Epidermal melanocyte (primary cell): ENCODE measurements around the gene PELO.
"Not testable (repeated sequence)": the region's sequence is repeated elsewhere in the genome, so short reads cannot be mapped to it uniquely, and the experiment has no call there.

Experiments
- DNase-seq: peaks from one replicate; pipeline ENCODE4 v3.0.0; 2011; ENCODE audit warnings: low spot score; ENCODE audit not compliant: insufficient read length

The PELO gene

GRCh38 chr5:52787600-52788504 lies at the start of gene PELO, which contains the start of gene ITGA1:
Gene PELO, plus strand, starts transcription at chr5:52787916. Its CDS starts 12,479 bp downstream, at chr5:52800395.
Gene ITGA1, plus strand, starts transcription at chr5:52787916. Its CDS starts 438 bp downstream, at chr5:52788354.
- no peak for DNase-seq

GRCh38 chr5:52738095-52738506 lies 49.6 kb upstream of the PELO start:
- DNase-seq = no peak

- no peak for DNase-seq
Observed at GRCh38 chr5:52740007-52740406, 47.7 kb upstream of the PELO start.

- no peak for DNase-seq
Observed at GRCh38 chr5:52743012-52743411, 44.7 kb upstream of the PELO start.

- no peak for DNase-seq
Observed at GRCh38 chr5:52743529-52743928, 44.2 kb upstream of the PELO start.

GRCh38 chr5:52743970-52744369 lies 43.7 kb upstream of the PELO start:
- DNase-seq = no peak

GRCh38 chr5:52744867-52745458 lies 42.8 kb upstream of the PELO start:
- DNase-seq = not testable (repeated sequence)

GRCh38 chr5:52746539-52746938 lies 41.2 kb upstream of the PELO start:
- no peak for DNase-seq

GRCh38 chr5:52748590-52748989 lies 39.1 kb upstream of the PELO start:
- no peak for DNase-seq

- DNase-seq = no peak
Observed at GRCh38 chr5:52749666-52750065, 38.0 kb upstream of the PELO start.

GRCh38 chr5:52751137-52751536 lies 36.6 kb upstream of the PELO start:
- DNase-seq = no peak

GRCh38 chr5:52754051-52754450 lies 33.7 kb upstream of the PELO start:
- no peak for DNase-seq

GRCh38 chr5:52757527-52757926 lies 30.2 kb upstream of the PELO start:
- no peak for DNase-seq

- DNase-seq = no peak
Observed at GRCh38 chr5:52758014-52758413, 29.7 kb upstream of the PELO start.

GRCh38 chr5:52759331-52759730 lies 28.4 kb upstream of the PELO start:
- DNase-seq = no peak

GRCh38 chr5:52760695-52761366 lies 26.9 kb upstream of the PELO start:
- DNase-seq = no peak

- no peak for DNase-seq
Observed at GRCh38 chr5:52767217-52767743, 20.4 kb upstream of the PELO start.

GRCh38 chr5:52767766-52768480 lies 19.8 kb upstream of the PELO start:
- no peak for DNase-seq

- no peak for DNase-seq
Observed at GRCh38 chr5:52769061-52769460, 18.7 kb upstream of the PELO start.

- no peak for DNase-seq
Observed at GRCh38 chr5:52770287-52770939, 17.3 kb upstream of the PELO start.
